LNCaP clone FGC (cell line): ENCODE data around the gene SORCS2.

Source experiments
- DNase-seq: peaks from one replicate; pipeline ENCODE4 v3.0.0-alpha.2; 2011; ENCODE audit warnings: low read depth
- H3K4me3 ChIP-seq: 2 replicates; pipeline ENCODE4 v1.5.1; 2011; ENCODE audit warnings: mild to moderate bottlenecking, low read depth, low read length, control low read depth
- TF ChIP-seq, protein P1 (sequence below): IDR thresholded peaks from 2 replicates; pipeline ENCODE4 v1.5.1; 2012; ENCODE audit warnings: mild to moderate bottlenecking; ENCODE audit not compliant: control insufficient read depth, insufficient read depth; ENCODE audit errors: extremely low read depth

Gene SORCS2

DNA sequence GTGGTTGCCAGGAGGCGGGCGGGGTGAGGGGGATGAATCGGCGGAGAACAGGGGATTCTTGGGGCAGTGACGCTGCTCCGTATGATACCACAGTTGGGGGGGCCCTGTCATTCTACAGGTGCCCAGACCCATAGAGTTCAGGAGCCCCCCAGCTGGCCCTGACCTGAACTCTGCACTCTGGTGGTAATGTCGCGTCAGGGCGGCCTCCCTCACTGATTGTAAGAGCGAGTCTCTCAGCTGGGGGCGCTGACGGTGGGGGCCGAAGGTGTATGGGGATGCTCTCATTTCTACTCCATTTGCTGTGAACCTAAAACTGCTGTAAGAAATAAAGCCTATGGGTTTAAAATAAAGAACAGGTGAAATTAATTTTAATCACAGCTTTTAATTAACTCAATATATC, 334.2 kb downstream of the SORCS2 start:
- DNase-seq: no peak
- TF ChIP-seq, protein P1, sequence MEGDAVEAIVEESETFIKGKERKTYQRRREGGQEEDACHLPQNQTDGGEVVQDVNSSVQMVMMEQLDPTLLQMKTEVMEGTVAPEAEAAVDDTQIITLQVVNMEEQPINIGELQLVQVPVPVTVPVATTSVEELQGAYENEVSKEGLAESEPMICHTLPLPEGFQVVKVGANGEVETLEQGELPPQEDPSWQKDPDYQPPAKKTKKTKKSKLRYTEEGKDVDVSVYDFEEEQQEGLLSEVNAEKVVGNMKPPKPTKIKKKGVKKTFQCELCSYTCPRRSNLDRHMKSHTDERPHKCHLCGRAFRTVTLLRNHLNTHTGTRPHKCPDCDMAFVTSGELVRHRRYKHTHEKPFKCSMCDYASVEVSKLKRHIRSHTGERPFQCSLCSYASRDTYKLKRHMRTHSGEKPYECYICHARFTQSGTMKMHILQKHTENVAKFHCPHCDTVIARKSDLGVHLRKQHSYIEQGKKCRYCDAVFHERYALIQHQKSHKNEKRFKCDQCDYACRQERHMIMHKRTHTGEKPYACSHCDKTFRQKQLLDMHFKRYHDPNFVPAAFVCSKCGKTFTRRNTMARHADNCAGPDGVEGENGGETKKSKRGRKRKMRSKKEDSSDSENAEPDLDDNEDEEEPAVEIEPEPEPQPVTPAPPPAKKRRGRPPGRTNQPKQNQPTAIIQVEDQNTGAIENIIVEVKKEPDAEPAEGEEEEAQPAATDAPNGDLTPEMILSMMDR: no peak
- no peak overlapping the region for H3K4me3 ChIP-seq

DNA sequence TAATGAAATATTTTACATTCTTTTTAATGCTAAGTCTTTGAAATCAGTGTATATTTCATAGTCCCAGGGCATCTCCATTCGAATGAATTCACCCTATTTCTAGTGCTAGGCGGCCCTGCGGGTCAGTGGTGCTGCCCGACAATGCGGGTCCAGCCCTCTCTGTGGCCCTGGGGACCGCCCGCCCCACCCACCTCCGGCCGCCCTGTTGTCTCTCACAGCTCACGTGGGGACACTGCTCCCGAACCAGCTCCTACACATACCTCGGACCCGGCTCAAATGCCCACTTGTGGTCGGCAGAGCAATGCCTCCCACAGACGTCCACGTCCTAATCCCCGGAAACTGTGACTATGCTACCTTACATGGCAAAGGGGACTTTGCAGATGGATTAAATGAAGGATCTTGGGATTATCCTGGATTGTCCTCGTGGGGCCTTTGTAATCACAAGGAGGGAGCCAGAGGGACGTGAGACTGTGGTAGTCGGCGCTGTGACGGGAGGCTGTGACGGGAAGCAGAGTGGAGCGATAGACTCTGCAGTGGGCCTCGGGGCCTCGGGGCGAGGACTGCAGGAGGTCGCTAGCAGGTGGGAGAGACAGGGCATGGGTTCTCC, 334.7 kb downstream of the SORCS2 start:
- DNase-seq: no peak
- TF ChIP-seq, protein P1: no peak
- no peak overlapping the region for H3K4me3 ChIP-seq

DNA sequence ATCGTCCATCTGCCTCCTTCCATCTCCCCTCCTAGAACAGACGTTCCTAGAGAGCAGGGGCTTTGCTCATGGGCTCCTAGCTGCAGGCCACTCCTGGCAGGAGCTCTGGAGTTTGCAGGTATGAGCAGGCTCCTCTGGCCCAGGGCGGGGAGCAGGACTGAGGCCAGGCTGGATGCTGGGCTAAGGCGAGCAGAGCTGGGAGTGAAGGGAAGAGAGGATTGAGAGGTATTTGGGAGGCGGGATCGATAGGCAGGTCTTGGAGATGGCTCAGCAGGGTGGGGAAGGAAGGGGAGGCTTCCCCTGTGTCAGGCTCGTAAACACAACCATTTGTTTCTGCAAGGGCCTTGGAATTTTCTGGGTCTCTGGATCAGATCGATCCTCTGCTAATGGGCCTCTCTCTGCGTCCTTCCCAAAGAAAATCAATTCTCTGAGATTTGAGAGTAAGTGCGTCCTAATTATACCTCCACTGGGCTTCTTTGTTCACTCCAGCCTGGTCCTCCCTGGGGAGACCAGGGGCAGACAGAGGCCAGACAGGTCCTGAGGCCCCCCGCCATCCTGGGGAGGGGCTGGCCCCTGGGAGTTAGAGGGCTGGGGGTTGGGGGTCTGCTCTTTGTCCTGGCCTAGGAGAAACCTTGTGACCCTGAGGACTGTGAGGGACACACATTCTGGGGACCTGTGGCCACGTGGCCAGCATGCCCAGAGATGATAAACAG, 337.2 kb downstream of the SORCS2 start:
- TF ChIP-seq, protein P1: no peak
- no peak overlapping the region for H3K4me3 ChIP-seq
- DNase-seq: no peak

DNA sequence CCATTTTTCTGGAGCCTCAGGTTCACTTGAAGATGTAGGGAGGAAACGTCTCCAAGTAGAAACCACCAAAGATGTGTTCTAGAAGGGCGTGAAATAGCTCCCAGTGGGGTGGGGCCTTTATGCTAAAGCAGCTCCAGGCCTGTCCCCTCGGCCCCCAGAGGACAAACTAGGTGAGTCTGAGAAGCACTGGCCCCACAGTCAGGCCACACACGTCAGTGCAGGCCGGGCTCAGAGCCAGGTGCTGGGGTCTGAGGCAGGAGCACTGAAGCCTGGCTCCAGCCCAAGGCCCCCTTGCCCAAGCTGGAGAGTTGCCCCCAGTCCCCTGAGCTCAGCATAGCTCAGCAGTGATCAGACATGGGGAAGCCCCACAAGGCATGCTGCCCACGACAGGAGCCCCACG, 337.7 kb downstream of the SORCS2 start:
- H3K4me3 ChIP-seq: no peak overlapping the region
- TF ChIP-seq, protein P1: no peak
- no peak for DNase-seq

DNA sequence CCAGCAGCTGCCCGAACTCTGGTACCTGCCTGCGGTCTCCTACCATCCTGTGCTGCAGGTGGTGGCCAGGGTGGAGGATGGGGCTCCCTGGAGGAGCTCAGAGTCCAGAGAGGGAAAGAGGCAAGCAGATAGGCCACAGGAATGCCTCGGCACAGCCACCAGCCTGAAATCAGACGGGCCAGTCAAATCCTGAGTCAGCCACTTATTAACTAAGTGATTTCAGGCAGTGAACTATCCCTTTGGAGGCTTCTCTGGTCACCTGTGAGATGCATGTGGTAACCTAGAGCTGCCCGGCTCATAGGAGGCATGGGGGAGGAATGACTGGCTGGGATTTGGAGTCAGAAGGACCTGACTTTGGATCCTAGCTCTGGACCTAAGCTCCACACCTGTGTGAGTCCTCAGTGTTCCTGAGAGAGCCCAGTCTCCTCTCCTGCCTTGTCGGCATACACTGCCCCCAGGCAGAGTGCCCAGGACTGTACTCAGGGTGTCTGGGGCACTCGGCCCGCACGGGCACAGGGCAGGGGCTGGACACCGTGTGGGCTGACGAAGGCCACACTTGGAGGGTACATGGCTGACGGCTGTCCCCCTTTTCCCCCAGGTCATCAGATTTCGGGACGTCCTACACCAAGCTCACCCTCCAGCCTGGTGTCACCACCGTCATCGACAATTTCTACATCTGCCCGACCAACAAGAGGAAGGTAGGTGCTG, 338.7 kb downstream of the SORCS2 start:
- H3K4me3 ChIP-seq: no peak overlapping the region
- TF ChIP-seq, protein P1: no peak
- DNase-seq: no peak

DNA sequence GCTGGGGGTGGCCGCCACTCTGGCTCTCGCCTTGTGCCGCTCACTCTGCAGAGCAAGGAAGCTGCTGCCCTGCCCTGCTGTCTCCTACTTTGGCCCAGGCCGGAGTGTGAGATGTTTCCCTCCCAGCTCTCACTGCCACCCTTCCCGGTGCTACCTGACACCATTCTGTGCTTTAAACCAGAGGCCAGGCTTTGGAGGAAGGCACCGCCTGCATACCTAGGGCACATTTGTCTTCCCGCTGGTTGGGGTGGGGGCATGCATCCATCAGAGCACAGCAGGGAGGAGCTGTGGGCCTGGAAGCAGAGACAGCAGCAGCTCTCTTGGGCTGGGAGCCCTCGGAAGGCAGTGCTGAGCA, 339.3 kb downstream of the SORCS2 start:
- TF ChIP-seq, protein P1: no peak
- no peak overlapping the region for H3K4me3 ChIP-seq
- DNase-seq: no peak
